ENCODE results near the gene C14orf180.

GRCh38 chr14:104599446-104599845, 19.9 kb downstream of the C14orf180 start:
- no peak for TF ChIP-seq POLR2A (IDR thresholded peaks at IDR 0.05)
- no peak for TF ChIP-seq CTCF (IDR thresholded peaks at IDR 0.05)

Data from right lobe of liver (tissue), 4 donors.